Esophagus muscularis mucosa (tissue), 2 donors: ENCODE results near the gene NDRG4.

Experiments used
- POLR2A ChIP-seq: fragments of 450-650 bp; IDR thresholded peaks from one replicate; pipeline ENCODE4 v1.6.1; 2017; ENCODE audit warnings: antibody characterized with exemption, moderate library complexity, mild to moderate bottlenecking, low read depth
- POLR2AphosphoS5 ChIP-seq, 2 donors: sonication (generic); formaldehyde crosslinking; IDR thresholded peaks; one replicate each; pipeline ENCODE4 v1.6.1; 2017; ENCODE audit warnings: antibody characterized with exemption in 2 of 2

- TF ChIP-seq POLR2A (no peak), POLR2AphosphoS5 (IDR thresholded peaks at IDR 0.05) (no peak)
These were observed 48.4 kb downstream of the NDRG4 start for GRCh38 chr16:58548378-58548777.
